ENCODE data around the gene CACFD1. TPM values are rescaled to one million over a fixed set of nuclear protein-coding genes. Genes with fewer than 3 reads are reported as not detected.

Gene CACFD1
- total RNA-seq, 1 experiment from 2014 or later, result 7.5 TPM

- H3K9me2 ChIP-seq (replicated peaks; ENCODE audit: low read length), result no peaks in the 10 kb centered on the region
- H3K27me3 ChIP-seq (ENCODE audit: low read length), result no peaks in the 10 kb centered on the region
- no peak overlapping the region for H3K4me2 ChIP-seq (ENCODE audit: low read length)
- no peak for ATAC-seq
- no peaks in the 10 kb centered on the region for H3K9me3 ChIP-seq (ENCODE audit: low read length)
- H3K9ac ChIP-seq (ENCODE audit: low read length), result no peak overlapping the region
- intact Hi-C loops (cut with micrococcal nuclease), result no loop called here
- TF ChIP-seq EZH2phosphoT487 (IDR thresholded peaks at IDR 0.05; ENCODE audit: borderline replicate concordance, low read length) (no peak), CTCF (conservative IDR thresholded peaks at IDR 0.05; ENCODE audit: low read depth, low read length) (no peak), EZH2 (IDR thresholded peaks at IDR 0.05; ENCODE audit: low read length, unreplicated experiment) (no peak)
- ChIA-PET CTCF (no interaction called here), POLR2A (ENCODE audit: unreplicated experiment) (no interaction called here)
- BruUV-seq (replicated peaks), result no TSS peak
- DNase-seq, result no peak
- no peaks in the 10 kb centered on the region for H3K36me3 ChIP-seq (ENCODE audit: low read depth, low read length)
- H3F3A ChIP-seq (ENCODE audit: low read length, unreplicated experiment), result no peaks in the 10 kb centered on the region
- no peaks in the 10 kb centered on the region for H3K79me2 ChIP-seq (ENCODE audit: low read length)
- H2AFZ ChIP-seq (ENCODE audit: low read length), result no peak overlapping the region
- peaks cover 7% of the 10 kb centered on the region for H3K4me1 ChIP-seq (ENCODE audit: insufficient read depth, low read length)
- no peaks in the 10 kb centered on the region for H4K20me1 ChIP-seq (ENCODE audit: low read length)
- H3K4me3 ChIP-seq (ENCODE audit: low read length), result no peak overlapping the region
- no peak overlapping the region for H3K27ac ChIP-seq (ENCODE audit: low read length)
Measured at GRCh38 chr9:133514460-133515239, 54.9 kb downstream of the CACFD1 start.

GRCh38 chr9:133515240-133515610, 55.4 kb downstream of the CACFD1 start:
- Histone ChIP-seq H4K20me1 (ENCODE audit: low read length) (no peaks in the 10 kb centered on the region), H3K36me3 (ENCODE audit: low read depth, low read length) (no peaks in the 10 kb centered on the region), H3K4me3 (ENCODE audit: low read length) (no peak overlapping the region), H3K4me1 (ENCODE audit: insufficient read depth, low read length) (peaks cover under 1% of the 10 kb centered on the region; the same call in 1 of the 2 replicates), H3K79me2 (ENCODE audit: low read length) (no peaks in the 10 kb centered on the region), H3K27me3 (ENCODE audit: low read length) (no peaks in the 10 kb centered on the region), H3K9me2 (replicated peaks; ENCODE audit: low read length) (no peaks in the 10 kb centered on the region), H3K4me2 (ENCODE audit: low read length) (no peak overlapping the region), H3K9me3 (ENCODE audit: low read length) (no peaks in the 10 kb centered on the region), H3K27ac (ENCODE audit: low read length) (no peak overlapping the region), H2AFZ (ENCODE audit: low read length) (no peak overlapping the region), H3K9ac (ENCODE audit: low read length) (no peak overlapping the region), H3F3A (ENCODE audit: low read length, unreplicated experiment) (no peaks in the 10 kb centered on the region)
- intact Hi-C loops (cut with micrococcal nuclease), result no loop called here
- no peak for DNase-seq
- BruUV-seq (replicated peaks), result no TSS peak
- ATAC-seq, result no peak
- TF ChIP-seq EZH2 (IDR thresholded peaks at IDR 0.05; ENCODE audit: low read length, unreplicated experiment) (no peak), EZH2phosphoT487 (IDR thresholded peaks at IDR 0.05; ENCODE audit: borderline replicate concordance, low read length) (no peak), CTCF (conservative IDR thresholded peaks at IDR 0.05; ENCODE audit: low read depth, low read length) (no peak)
- CTCF ChIA-PET, result no interaction called here
- POLR2A ChIA-PET (ENCODE audit: unreplicated experiment), result no interaction called here

DNA sequence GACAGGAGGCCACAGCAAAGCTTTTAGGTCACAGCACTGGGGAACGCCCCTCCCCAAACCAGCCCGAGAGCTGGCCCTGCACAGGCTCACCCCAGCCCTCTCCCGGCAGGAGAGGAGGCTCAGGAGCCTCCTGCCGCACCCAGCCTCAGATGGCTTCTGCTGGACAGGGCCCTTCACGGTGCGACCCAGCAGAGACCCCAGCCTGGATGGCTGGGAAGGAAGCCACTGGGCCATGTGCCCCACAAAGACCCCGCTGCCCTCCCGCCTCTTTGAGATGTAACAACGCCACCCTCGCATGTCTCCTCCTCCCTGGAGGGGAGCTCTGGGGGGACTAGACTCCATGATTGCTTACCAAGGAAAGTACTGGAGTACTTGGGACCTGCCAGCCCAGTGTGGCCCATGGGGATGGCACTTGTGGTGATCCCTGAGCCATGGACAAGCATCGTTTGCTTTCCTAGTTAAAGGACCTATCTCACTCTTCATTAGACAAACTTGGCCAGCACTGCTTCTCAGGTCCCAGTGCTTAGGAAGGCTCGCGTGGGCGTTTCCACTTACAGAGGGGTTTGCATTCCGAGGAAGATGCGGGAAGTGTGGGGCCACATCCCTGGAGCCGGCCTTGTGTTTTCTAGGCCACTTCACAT, 56.0 kb downstream of the CACFD1 start:
- H3F3A ChIP-seq (ENCODE audit: low read length, unreplicated experiment), result no peaks in the 10 kb centered on the region
- BruUV-seq (replicated peaks), result no TSS peak
- no peak for TF ChIP-seq EZH2phosphoT487 (IDR thresholded peaks at IDR 0.05; ENCODE audit: borderline replicate concordance, low read length)
- no peak for TF ChIP-seq EZH2 (IDR thresholded peaks at IDR 0.05; ENCODE audit: low read length, unreplicated experiment)
- TF ChIP-seq CTCF (conservative IDR thresholded peaks at IDR 0.05; ENCODE audit: low read depth, low read length), result no peak
- intact Hi-C loops (cut with micrococcal nuclease), result no loop called here
- H3K4me3 ChIP-seq (ENCODE audit: low read length), result no peak overlapping the region
- H3K9me2 ChIP-seq (replicated peaks; ENCODE audit: low read length), result no peaks in the 10 kb centered on the region
- no peaks in the 10 kb centered on the region for H4K20me1 ChIP-seq (ENCODE audit: low read length)
- no peak overlapping the region for H2AFZ ChIP-seq (ENCODE audit: low read length)
- DNase-seq, result no peak
- ATAC-seq, result no peak
- ChIA-PET POLR2A (ENCODE audit: unreplicated experiment) (no interaction called here), CTCF (no interaction called here)
- H3K9ac ChIP-seq (ENCODE audit: low read length), result no peak overlapping the region
- no peaks in the 10 kb centered on the region for H3K9me3 ChIP-seq (ENCODE audit: low read length)
- no peaks in the 10 kb centered on the region for H3K27me3 ChIP-seq (ENCODE audit: low read length)
- no peaks in the 10 kb centered on the region for H3K36me3 ChIP-seq (ENCODE audit: low read depth, low read length)
- no peak overlapping the region for H3K27ac ChIP-seq (ENCODE audit: low read length)
- no peak overlapping the region for H3K4me2 ChIP-seq (ENCODE audit: low read length)
- H3K4me1 ChIP-seq (ENCODE audit: insufficient read depth, low read length), result no peaks in the 10 kb centered on the region
- no peaks in the 10 kb centered on the region for H3K79me2 ChIP-seq (ENCODE audit: low read length)
